Karpas-422 (cell line): ENCODE results near the gene GARIN3. TPM values are rescaled to one million over a fixed set of nuclear protein-coding genes. Genes with fewer than 3 reads are reported as not detected.

ENCODE experiments used
- DNase-seq: peaks from one replicate; pipeline ENCODE4 v3.0.0-alpha.2; 2015
- H2AFZ ChIP-seq: fragments of 200-600 bp; sonication (generic); 2 replicates; pipeline ENCODE4 v1.6.1; 2014; ENCODE audit warnings: antibody characterized with exemption, low read length, mixed read lengths
- H3K27ac ChIP-seq: fragments of 200-600 bp; sonication (generic); 2 replicates; pipeline ENCODE4 v1.5.1; 2014; ENCODE audit warnings: mild to moderate bottlenecking, low read length, moderate library complexity
- H3K27me3 ChIP-seq: fragments of 200-600 bp; sonication (generic); 2 replicates; pipeline ENCODE4 v1.6.1; 2014; ENCODE audit warnings: low read length, mixed read lengths
- H3K36me3 ChIP-seq: fragments of 200-600 bp; sonication (generic); 2 replicates; pipeline ENCODE4 v1.6.1; 2014; ENCODE audit warnings: low read length, mixed read lengths; ENCODE audit not compliant: insufficient read depth
- H3K4me1 ChIP-seq: fragments of 200-600 bp; sonication (generic); 2 replicates; pipeline ENCODE4 v1.6.1; 2014; ENCODE audit warnings: mild to moderate bottlenecking, low read length, mixed read lengths
- H3K4me2 ChIP-seq: fragments of 200-600 bp; sonication (generic); 2 replicates; pipeline ENCODE4 v1.6.1; 2014; ENCODE audit warnings: low read length, low read depth, mild to moderate bottlenecking; ENCODE audit not compliant: poor library complexity, severe bottlenecking
- H3K4me3 ChIP-seq: fragments of 200-600 bp; sonication (generic); 2 replicates; pipeline ENCODE4 v1.5.1; 2014; ENCODE audit warnings: mild to moderate bottlenecking, antibody characterized with exemption, low read length, mixed read lengths
- H3K79me2 ChIP-seq: fragments of 200-600 bp; sonication (generic); 2 replicates; pipeline ENCODE4 v1.6.1; 2014; ENCODE audit warnings: mild to moderate bottlenecking, low read length, mixed read lengths
- H3K9ac ChIP-seq: fragments of 200-600 bp; sonication (generic); 2 replicates; pipeline ENCODE4 v1.6.0; 2014; ENCODE audit warnings: low read length
- H3K9me2 ChIP-seq: fragments of 200-600 bp; sonication (generic), shearing (Covaris generic); replicated peaks from 2 replicates; pipeline ENCODE4 v1.6.0; 2014; ENCODE audit warnings: mild to moderate bottlenecking, low read length, moderate library complexity; ENCODE audit not compliant: insufficient read depth
- H3K9me3 ChIP-seq: fragments of 300-700, 200-600 bp; sonication (generic); 2 replicates; pipeline ENCODE4 v1.6.1; 2014; ENCODE audit warnings: low read length, mixed read lengths
- H4K20me1 ChIP-seq: fragments of 200-600 bp; sonication (generic); 2 replicates; pipeline ENCODE4 v1.6.1; 2014; ENCODE audit warnings: mild to moderate bottlenecking, antibody characterized with exemption, low read length, low read depth; ENCODE audit not compliant: insufficient read depth
- total RNA-seq: library from RNA; depleted of rRNA; stranded (reverse); fragments of >200 nt; shearing (Covaris generic); gene quantifications from 2 replicates; pipeline ENCODE4 v1.2.3, GENCODE V29; 2014; ENCODE audit warnings: low replicate concordance

GARIN3 gene
- total RNA-seq, 1 experiment from 2014 or later: not detected

GRCh38 chr5:157180374-157181264 is 14.6 kb upstream of the GARIN3 start, which contains the start of gene ITK:
ITK (plus strand) TSS chr5:157180840; CDS start chr5:157180978, 138 bp downstream.
- no peak for DNase-seq
- Histone ChIP-seq H3K9me3 (no peaks in the 10 kb centered on the region), H3K36me3 (no peaks in the 10 kb centered on the region), H4K20me1 (no peaks in the 10 kb centered on the region), H3K4me2 (no peak within 1 kb of the TSS), H2AFZ (no peak within 1 kb of the TSS; the same call in 1 of the 2 replicates), H3K79me2 (no peaks in the 10 kb centered on the region), H3K4me1 (0 out of 2 replicates have a peak, but pooled peaks cover 4% of the 10 kb centered on the region), H3K27ac (no peak within 1 kb of the TSS), H3K9ac (no peak within 1 kb of the TSS), H3K27me3 (no peaks in the 10 kb centered on the region), H3K4me3 (no peak within 1 kb of the TSS), H3K9me2 (no peaks in the 10 kb centered on the region)

- H3K27ac ChIP-seq: no peak overlapping the region
- H3K4me3 ChIP-seq: no peak overlapping the region
Observed at GRCh38 chr5:157178966-157179365, 12.9 kb upstream of the GARIN3 start.

GRCh38 chr5:157177953-157178352 is 11.9 kb upstream of the GARIN3 start:
- H3K4me2 ChIP-seq: no peak overlapping the region
- H3K9me2 ChIP-seq: no peaks in the 10 kb centered on the region
- H3K36me3 ChIP-seq: no peaks in the 10 kb centered on the region
- H3K27me3 ChIP-seq: no peaks in the 10 kb centered on the region
- H3K4me3 ChIP-seq: no peak overlapping the region
- H3K4me1 ChIP-seq: peaks cover 7% of the 10 kb centered on the region
- no peak overlapping the region for H3K27ac ChIP-seq
- H3K9me3 ChIP-seq: no peaks in the 10 kb centered on the region
- no peak overlapping the region for H3K9ac ChIP-seq
- H4K20me1 ChIP-seq: no peaks in the 10 kb centered on the region
- H3K79me2 ChIP-seq: no peaks in the 10 kb centered on the region
- no peak for DNase-seq
- H2AFZ ChIP-seq: no peak overlapping the region

More at GRCh38 chr5:157178966-157179365, 12.9 kb upstream of the GARIN3 start:
- Histone ChIP-seq H3K4me2 (no peak overlapping the region), H3K9me3 (no peaks in the 10 kb centered on the region), H3K79me2 (no peaks in the 10 kb centered on the region), H4K20me1 (no peaks in the 10 kb centered on the region), H3K27me3 (no peaks in the 10 kb centered on the region), H3K9ac (no peak overlapping the region), H2AFZ (no peak overlapping the region), H3K36me3 (no peaks in the 10 kb centered on the region), H3K4me1 (0 out of 2 replicates have a peak, but pooled peaks cover 4% of the 10 kb centered on the region), H3K9me2 (no peaks in the 10 kb centered on the region)
- no peak for DNase-seq

GRCh38 chr5:157175071-157175612 is 9.1 kb upstream of the GARIN3 start:
- Histone ChIP-seq H3K27me3 (no peaks in the 10 kb centered on the region), H3K9me2 (no peaks in the 10 kb centered on the region), H3K9ac (no peak overlapping the region), H3K4me3 (no peak overlapping the region), H3K79me2 (no peaks in the 10 kb centered on the region), H2AFZ (no peak overlapping the region), H3K4me1 (peaks cover 19% of the 10 kb centered on the region), H3K4me2 (no peak overlapping the region), H3K36me3 (no peaks in the 10 kb centered on the region), H3K27ac (no peak overlapping the region), H4K20me1 (no peaks in the 10 kb centered on the region), H3K9me3 (no peaks in the 10 kb centered on the region)
- no peak for DNase-seq

GRCh38 chr5:157172403-157172802 is 6.3 kb upstream of the GARIN3 start:
- H4K20me1 ChIP-seq: no peaks in the 10 kb centered on the region
- DNase-seq: peak; percentile 86
- H3K79me2 ChIP-seq: no peaks in the 10 kb centered on the region
- H2AFZ ChIP-seq: peak overlapping the region; percentile 93
- peaks cover 24% of the 10 kb centered on the region for H3K4me1 ChIP-seq
- H3K27ac ChIP-seq: peak overlapping the region; percentile 88
- peak overlapping the region; percentile 51 for H3K4me3 ChIP-seq
- H3K36me3 ChIP-seq: no peaks in the 10 kb centered on the region
- H3K4me2 ChIP-seq: peak overlapping the region; percentile 74
- no peaks in the 10 kb centered on the region for H3K27me3 ChIP-seq
- H3K9me2 ChIP-seq: no peaks in the 10 kb centered on the region
- peak overlapping the region; percentile 56 for H3K9ac ChIP-seq
- no peaks in the 10 kb centered on the region for H3K9me3 ChIP-seq

- no peak for DNase-seq
- Histone ChIP-seq H3K36me3 (no peaks in the 10 kb centered on the region), H3K9ac (no peak overlapping the region), H4K20me1 (no peaks in the 10 kb centered on the region), H3K27me3 (no peaks in the 10 kb centered on the region), H3K9me3 (no peaks in the 10 kb centered on the region), H3K9me2 (no peaks in the 10 kb centered on the region), H3K4me1 (peaks cover 28% of the 10 kb centered on the region), H3K4me3 (no peak overlapping the region), H3K27ac (no peak overlapping the region), H2AFZ (no peak overlapping the region), H3K79me2 (no peaks in the 10 kb centered on the region), H3K4me2 (no peak overlapping the region)
Observed at GRCh38 chr5:157168286-157168685, 2.2 kb upstream of the GARIN3 start.

GRCh38 chr5:157167214-157167621 is 1.2 kb upstream of the GARIN3 start:
- no peaks in the 10 kb centered on the region for H3K27me3 ChIP-seq
- H3K9me3 ChIP-seq: no peaks in the 10 kb centered on the region
- H3K4me2 ChIP-seq: no peak overlapping the region
- H3K9me2 ChIP-seq: no peaks in the 10 kb centered on the region
- H4K20me1 ChIP-seq: no peaks in the 10 kb centered on the region
- H3K79me2 ChIP-seq: no peaks in the 10 kb centered on the region
- no peak overlapping the region for H3K4me3 ChIP-seq
- H3K27ac ChIP-seq: no peak overlapping the region
- peaks cover 17% of the 10 kb centered on the region for H3K4me1 ChIP-seq
- H2AFZ ChIP-seq: no peak overlapping the region
- H3K9ac ChIP-seq: no peak overlapping the region
- no peaks in the 10 kb centered on the region for H3K36me3 ChIP-seq
- no peak for DNase-seq

- Histone ChIP-seq H2AFZ (no peak overlapping the region), H3K4me3 (no peak overlapping the region), H3K9me3 (no peaks in the 10 kb centered on the region), H3K27me3 (no peaks in the 10 kb centered on the region), H3K27ac (no peak overlapping the region), H3K9me2 (no peaks in the 10 kb centered on the region), H3K4me1 (peaks cover 9% of the 10 kb centered on the region), H3K36me3 (no peaks in the 10 kb centered on the region), H4K20me1 (no peaks in the 10 kb centered on the region), H3K9ac (no peak overlapping the region), H3K4me2 (no peak overlapping the region), H3K79me2 (no peaks in the 10 kb centered on the region)
- no peak for DNase-seq
Observed at GRCh38 chr5:157165668-157166067, 396 bp downstream of the GARIN3 start.
